RWPE2 (cell line): ENCODE results near the gene CHCHD6.

Source experiments
- ATAC-seq: fragments of 200-7000 bp; cut with Tn5 transposase; 3 replicates; pipeline ENCODE4 v1.9.1; 2021; ENCODE audit warnings: low read depth
- DNase-seq: peaks from one replicate; pipeline ENCODE4 v3.0.0-alpha.2; 2020; ENCODE audit warnings: low spot score
- H3K27ac ChIP-seq: fragments of 450-650 bp; 2 replicates; pipeline ENCODE4 v1.5.1; 2017; ENCODE audit warnings: mild to moderate bottlenecking; ENCODE audit not compliant: poor library complexity, severe bottlenecking
- H3K27me3 ChIP-seq: fragments of 250-450 bp; sonication (Bioruptor Pico); 2 replicates; pipeline ENCODE4 v1.5.1; 2021; ENCODE audit warnings: mild to moderate bottlenecking, moderate library complexity; ENCODE audit not compliant: insufficient read depth, poor library complexity, severe bottlenecking
- H3K36me3 ChIP-seq: fragments of 250-450 bp; sonication (Bioruptor Pico); 2 replicates; pipeline ENCODE4 v1.5.1; 2020; ENCODE audit warnings: low read depth, mild to moderate bottlenecking, moderate library complexity
- H3K4me1 ChIP-seq: fragments of 250-450 bp; sonication (Bioruptor Pico); 2 replicates; pipeline ENCODE4 v1.5.1; 2021; ENCODE audit warnings: mild to moderate bottlenecking, moderate library complexity; ENCODE audit not compliant: insufficient read depth, poor library complexity, severe bottlenecking
- H3K4me3 ChIP-seq: fragments of 250-450 bp; sonication (Bioruptor Pico); 2 replicates; pipeline ENCODE4 v1.5.1; 2021; ENCODE audit warnings: mild to moderate bottlenecking, moderate library complexity; ENCODE audit not compliant: severe bottlenecking
- H3K9me3 ChIP-seq: fragments of 250-450 bp; sonication (Bioruptor Pico); 2 replicates; pipeline ENCODE4 v1.5.1; 2021; ENCODE audit warnings: mild to moderate bottlenecking, moderate library complexity; ENCODE audit not compliant: severe bottlenecking
- CTCF ChIP-seq: fragments of 450-650 bp; IDR thresholded peaks from one replicate; pipeline ENCODE4 v1.5.1; 2017; ENCODE audit warnings: mild to moderate bottlenecking, moderate library complexity; ENCODE audit not compliant: poor library complexity, severe bottlenecking

Gene CHCHD6

GRCh38 chr3:126663257-126663656 is 40.8 kb upstream of the CHCHD6 start:
- H3K4me1 ChIP-seq = no peaks in the 10 kb centered on the region
- DNase-seq = no peak
- no peak for TF ChIP-seq CTCF
- no peaks in the 10 kb centered on the region for H3K27me3 ChIP-seq
- no peak overlapping the region for H3K27ac ChIP-seq
- no peak overlapping the region for H3K4me3 ChIP-seq
- H3K9me3 ChIP-seq = no peaks in the 10 kb centered on the region
- no peaks in the 10 kb centered on the region for H3K36me3 ChIP-seq
- ATAC-seq = no peak

GRCh38 chr3:126663750-126664149 is 40.3 kb upstream of the CHCHD6 start:
- H3K27ac ChIP-seq = no peak overlapping the region
- DNase-seq (no peak), ATAC-seq (no peak)
- no peaks in the 10 kb centered on the region for H3K4me1 ChIP-seq
- no peaks in the 10 kb centered on the region for H3K9me3 ChIP-seq
- no peak overlapping the region for H3K4me3 ChIP-seq
- H3K36me3 ChIP-seq = no peaks in the 10 kb centered on the region
- H3K27me3 ChIP-seq = no peaks in the 10 kb centered on the region
- TF ChIP-seq CTCF = no peak

- ATAC-seq (no peak), DNase-seq (no peak)
- TF ChIP-seq CTCF = no peak
- Histone ChIP-seq H3K4me1 (no peaks in the 10 kb centered on the region), H3K27ac (no peak overlapping the region), H3K4me3 (no peak overlapping the region), H3K9me3 (no peaks in the 10 kb centered on the region), H3K27me3 (no peaks in the 10 kb centered on the region), H3K36me3 (no peaks in the 10 kb centered on the region)
Observed at GRCh38 chr3:126664591-126665214, 39.3 kb upstream of the CHCHD6 start.

GRCh38 chr3:126665221-126665936 is 38.7 kb upstream of the CHCHD6 start:
- ATAC-seq = no peak
- no peaks in the 10 kb centered on the region for H3K36me3 ChIP-seq
- H3K27ac ChIP-seq = no peak overlapping the region
- no peaks in the 10 kb centered on the region for H3K4me1 ChIP-seq
- no peak overlapping the region for H3K4me3 ChIP-seq
- H3K9me3 ChIP-seq = no peaks in the 10 kb centered on the region
- no peaks in the 10 kb centered on the region for H3K27me3 ChIP-seq
- no peak for DNase-seq
- TF ChIP-seq CTCF = no peak
